HG02642 (cell line): ENCODE data around the gene KRT72.

Experiments used
- ATAC-seq: cut with Tn5 transposase; IDR thresholded peaks from one replicate; pipeline ENCODE4 v1.9.1; 2021; ENCODE audit warnings: mild to moderate bottlenecking; ENCODE audit not compliant: unreplicated experiment, poor library complexity

The KRT72 gene

GRCh38 chr12:52581481-52581880 is 19.8 kb downstream of the KRT72 start:
- ATAC-seq, result no peak

- no peak for ATAC-seq
Observed at GRCh38 chr12:52581066-52581465, 20.2 kb downstream of the KRT72 start.

- no peak for ATAC-seq
Observed at GRCh38 chr12:52580496-52580895, 20.8 kb downstream of the KRT72 start.

GRCh38 chr12:52579468-52580465 is 21.5 kb downstream of the KRT72 start:
- no peak for ATAC-seq

- no peak for ATAC-seq
Observed at GRCh38 chr12:52578469-52578868, 22.8 kb downstream of the KRT72 start.

- no peak for ATAC-seq
Observed at GRCh38 chr12:52577316-52577715, 23.9 kb downstream of the KRT72 start.

- no peak for ATAC-seq
Observed at GRCh38 chr12:52575948-52576347, 25.3 kb downstream of the KRT72 start.

GRCh38 chr12:52575256-52575655 is 26.0 kb downstream of the KRT72 start:
- ATAC-seq, result no peak

GRCh38 chr12:52573743-52574142 is 27.5 kb downstream of the KRT72 start, which contains the start of gene KRT74:
KRT74 (minus strand) TSS chr12:52573843; CDS start chr12:52573777, 66 bp downstream.
- no peak for ATAC-seq

GRCh38 chr12:52573306-52573705 is 28.0 kb downstream of the KRT72 start:
- no peak for ATAC-seq

GRCh38 chr12:52570511-52570910 is 30.8 kb downstream of the KRT72 start:
- ATAC-seq, result no peak

GRCh38 chr12:52568111-52568510 is 33.2 kb downstream of the KRT72 start:
- no peak for ATAC-seq

GRCh38 chr12:52566847-52567291 is 34.4 kb downstream of the KRT72 start:
- no peak for ATAC-seq

GRCh38 chr12:52564582-52564981 is 36.7 kb downstream of the KRT72 start:
- ATAC-seq, result no peak

GRCh38 chr12:52561880-52562449 is 39.3 kb downstream of the KRT72 start:
- no peak for ATAC-seq

GRCh38 chr12:52559979-52560378 is 41.3 kb downstream of the KRT72 start:
- no peak for ATAC-seq

GRCh38 chr12:52558781-52559445 is 42.4 kb downstream of the KRT72 start:
- no peak for ATAC-seq

- ATAC-seq, result no peak
Observed at GRCh38 chr12:52557476-52557875, 43.8 kb downstream of the KRT72 start.

GRCh38 chr12:52555577-52555976 is 45.7 kb downstream of the KRT72 start:
- no peak for ATAC-seq

- no peak for ATAC-seq
Observed at GRCh38 chr12:52552681-52553195, 48.5 kb downstream of the KRT72 start, which contains the start of gene KRT71. KRT71 (minus strand) TSS chr12:52553145; CDS start chr12:52553077, 68 bp downstream.

- no peak for ATAC-seq
Observed at GRCh38 chr12:52552055-52552454, 49.2 kb downstream of the KRT72 start.
